GM12872 (cell line): ENCODE results near the gene SLC44A1.
A peak's percentile ranks its signal among the peaks of the same experiment; 100 is the strongest.

Experiments
- CTCF ChIP-seq: IDR thresholded peaks from 3 replicates; pipeline ENCODE4 v1.5.1; 2011; ENCODE audit warnings: low read depth, mild to moderate bottlenecking, low read length, moderate library complexity; ENCODE audit not compliant: insufficient read depth

Gene SLC44A1

GRCh38 chr9:105242557-105242956, 1.9 kb upstream of the SLC44A1 start:
- no peak for TF ChIP-seq CTCF

GRCh38 chr9:105243015-105243686, 1.3 kb upstream of the SLC44A1 start:
- no peak for TF ChIP-seq CTCF

GRCh38 chr9:105244734-105245028, 230 bp downstream of the SLC44A1 start:
- TF ChIP-seq CTCF, result no peak

GRCh38 chr9:105245029-105245890, 809 bp downstream of the SLC44A1 start:
- 0 out of 3 replicates have a peak, but pooled peaks have one; percentile 23 for TF ChIP-seq CTCF

- no peak for TF ChIP-seq CTCF
Measured at GRCh38 chr9:105245891-105246161, 1.4 kb downstream of the SLC44A1 start.

GRCh38 chr9:105246656-105247173, 2.3 kb downstream of the SLC44A1 start:
- no peak for TF ChIP-seq CTCF

- no peak for TF ChIP-seq CTCF
Measured at GRCh38 chr9:105248691-105249090, 4.2 kb downstream of the SLC44A1 start.
